Stimulated activated CD4-positive, alpha-beta T cell treated with anti-CD3 and anti-CD28 coated beads, Interleukin-4, amount 100 ng/mL, for 24 hours (primary cell): ENCODE measurements around the gene NOC4L.
A peak's percentile ranks its signal among the peaks of the same experiment; 100 is the strongest.
"Not testable (repeated sequence)": the region's sequence is repeated elsewhere in the genome, so short reads cannot be mapped to it uniquely, and the experiment has no call there.

Source experiments
- DNase-seq: peaks from one replicate; pipeline ENCODE4 v3.0.0-alpha.2; 2020

The NOC4L gene

DNA sequence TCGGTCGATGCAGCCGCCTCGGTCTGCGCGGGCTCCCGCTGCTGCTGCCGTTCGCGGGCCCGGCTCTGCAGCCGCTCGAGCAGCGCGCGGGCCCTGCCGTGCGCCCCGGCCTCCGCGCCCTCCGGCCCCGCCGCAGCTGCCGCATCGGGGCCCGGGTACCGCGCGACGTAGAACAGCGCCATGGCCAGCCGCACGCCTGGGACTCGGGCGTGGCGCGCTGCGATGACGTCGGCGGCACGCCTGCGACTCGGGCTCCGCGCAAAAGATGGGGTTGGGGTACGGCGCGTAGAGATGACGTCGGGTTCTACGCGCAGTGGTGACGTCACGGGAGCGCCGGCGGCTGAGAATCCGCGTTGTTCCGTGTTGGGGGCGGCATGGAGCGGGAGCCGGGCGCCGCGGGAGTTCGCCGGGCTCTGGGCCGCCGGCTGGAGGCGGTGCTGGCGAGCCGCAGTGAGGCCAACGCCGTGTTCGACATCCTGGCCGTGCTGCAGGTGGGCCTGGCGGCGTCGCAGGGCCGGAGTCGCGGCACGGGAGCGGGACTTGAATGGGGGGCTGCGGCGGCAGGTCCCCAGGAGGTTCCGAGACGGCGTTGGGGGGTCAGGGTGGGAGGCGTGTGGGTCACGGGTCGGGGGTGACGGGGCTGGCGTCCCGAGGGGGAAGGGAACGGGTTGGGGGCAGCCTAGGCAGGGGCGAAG is at the start of gene NOC4L, which contains the start of gene DDX51:
TSS of gene NOC4L (plus strand) at position 343 of the 695 bp plus-strand sequence. CDS start at position 375, 32 bp downstream.
TSS of gene DDX51 (minus strand) at position 205 of the 695 bp plus-strand sequence. CDS start at position 182, 23 bp downstream.
- DNase-seq = peak; percentile 96

DNA sequence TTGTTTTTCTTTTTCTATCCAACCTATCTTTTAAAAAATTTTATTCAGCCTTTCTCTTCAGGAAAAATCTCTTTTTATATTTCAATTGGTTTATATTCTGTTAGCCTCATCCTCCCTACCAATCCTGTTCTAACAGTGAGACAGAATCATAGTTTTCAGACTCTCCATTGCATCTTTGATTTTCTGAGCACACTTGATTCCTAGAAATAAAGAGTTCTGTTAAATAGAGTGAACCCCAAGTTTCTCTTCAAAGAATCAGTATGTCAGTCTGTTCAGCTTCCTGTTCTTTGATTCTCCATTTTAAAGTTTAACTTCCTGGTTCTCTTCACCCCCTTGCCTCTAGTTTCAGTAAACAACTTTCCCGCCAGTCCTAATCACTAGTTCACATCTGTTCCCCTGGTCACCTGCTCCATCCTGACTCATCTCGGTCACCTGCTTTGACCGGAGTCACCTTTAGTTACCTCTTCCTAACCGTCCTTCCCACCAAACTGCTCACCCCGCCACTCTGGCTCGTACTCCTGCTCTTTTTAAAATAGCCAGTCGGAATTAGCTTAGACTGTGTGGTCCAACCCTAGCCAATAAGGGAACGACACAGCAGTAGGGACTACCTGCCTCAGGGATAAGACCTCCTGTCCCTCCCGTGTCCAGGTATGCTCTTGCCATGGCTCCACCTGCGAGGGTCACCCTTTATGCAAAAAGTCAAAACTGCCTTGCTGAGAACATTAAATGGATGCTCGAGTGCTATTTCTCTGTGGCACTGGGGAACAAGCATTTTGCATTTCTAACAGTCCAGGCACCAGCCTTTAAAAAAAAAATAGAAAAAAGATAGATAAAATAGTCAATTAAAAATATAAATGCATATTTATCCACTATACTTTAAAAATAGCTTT is 48.5 kb upstream of the NOC4L start:
- DNase-seq = no peak

DNA sequence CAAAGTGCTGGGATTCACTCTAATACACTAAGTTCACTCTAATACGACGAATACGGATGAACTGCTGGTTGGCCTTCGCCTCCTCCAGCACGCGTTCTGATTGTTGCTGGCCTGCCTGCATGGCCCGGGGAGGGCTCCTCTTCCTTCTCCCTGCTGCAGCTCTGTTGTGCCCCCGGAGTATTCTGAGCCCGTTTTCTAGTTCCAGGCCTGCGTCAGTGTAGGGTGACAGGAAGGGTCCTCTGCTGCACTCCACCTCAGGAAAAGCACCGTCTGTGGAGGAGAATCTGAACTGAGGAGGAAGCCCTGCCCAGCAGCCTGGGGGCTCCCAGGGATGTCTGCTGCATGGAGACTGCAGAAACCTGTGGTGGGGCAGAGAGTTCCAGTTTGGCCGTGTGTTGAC is 44.5 kb upstream of the NOC4L start:
- no peak for DNase-seq

DNA sequence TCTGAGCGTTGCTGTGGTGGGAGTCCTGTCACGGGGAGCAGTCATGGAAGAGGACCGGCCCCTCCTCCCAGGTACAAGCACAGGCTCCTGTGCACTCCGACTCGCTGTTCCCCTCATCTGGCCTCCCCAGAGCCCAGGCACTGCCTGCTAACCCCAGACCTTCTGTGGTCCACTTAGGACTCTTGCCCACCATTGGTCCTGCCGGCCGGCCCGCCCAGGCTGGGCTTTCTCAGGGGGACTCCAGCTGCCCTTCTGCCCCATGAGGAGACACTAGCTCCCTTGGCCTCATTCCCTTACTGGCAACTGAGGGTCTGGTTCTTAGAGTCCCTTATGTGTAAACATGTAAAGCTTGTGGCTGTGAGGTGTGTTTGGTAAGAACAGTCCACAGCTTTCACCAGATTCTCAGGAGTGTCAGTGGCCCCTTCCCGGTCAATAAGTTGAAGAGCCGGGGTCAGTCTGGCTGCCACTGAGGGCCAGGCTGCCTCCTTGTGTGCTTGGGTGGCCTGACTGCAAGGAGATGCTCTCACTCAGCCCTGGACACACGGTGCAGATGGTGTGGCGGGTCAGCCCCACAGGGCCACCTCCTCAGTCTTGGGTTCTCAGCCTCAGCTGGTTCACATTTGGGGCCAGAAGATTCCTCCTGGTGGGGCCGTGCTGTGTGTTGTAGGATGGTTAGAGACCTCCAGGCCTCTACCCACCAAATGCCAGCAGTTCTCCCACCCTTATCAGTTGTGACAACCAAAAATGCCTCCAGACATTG is 43.8 kb upstream of the NOC4L start:
- no peak for DNase-seq

DNA sequence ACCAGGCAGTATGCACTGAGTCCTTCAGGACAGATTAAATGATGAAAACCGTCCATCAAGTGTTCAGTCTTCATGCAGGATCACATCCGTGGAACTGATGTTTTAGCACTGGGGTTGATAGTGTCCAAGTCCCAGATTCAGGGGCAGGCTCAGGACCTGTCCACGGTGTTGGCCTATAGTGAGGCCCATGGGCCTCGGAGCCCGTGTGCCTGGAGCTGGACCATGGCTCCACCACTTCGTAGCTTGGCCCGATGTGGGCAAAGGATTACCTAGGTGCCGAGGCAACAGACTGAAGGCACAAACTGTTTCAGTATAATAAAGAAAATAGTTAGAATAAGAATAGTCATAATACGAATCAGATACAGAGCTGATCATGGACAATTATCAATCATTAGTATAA is 42.0 kb upstream of the NOC4L start:
- no peak for DNase-seq

DNA sequence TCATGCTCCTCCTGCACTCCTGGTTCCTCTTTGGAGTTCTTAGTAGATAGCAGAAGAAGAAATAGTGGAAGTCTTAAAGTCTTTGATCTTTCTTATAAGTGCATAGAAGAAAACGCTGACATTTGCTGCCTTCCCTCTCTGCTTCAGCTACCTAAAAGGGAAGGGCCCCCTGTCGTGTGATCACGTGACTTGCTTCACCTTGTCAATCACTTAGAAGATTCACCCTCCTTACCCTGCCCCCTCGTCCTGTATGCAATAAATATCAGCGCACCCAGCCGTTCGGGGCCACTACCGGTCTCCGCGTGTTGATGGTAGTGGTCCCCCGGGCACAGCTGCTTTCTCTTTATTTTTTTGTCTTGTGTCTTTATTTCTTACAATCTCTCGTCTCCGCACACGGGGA is 41.2 kb upstream of the NOC4L start:
- DNase-seq = not testable (repeated sequence)

DNA sequence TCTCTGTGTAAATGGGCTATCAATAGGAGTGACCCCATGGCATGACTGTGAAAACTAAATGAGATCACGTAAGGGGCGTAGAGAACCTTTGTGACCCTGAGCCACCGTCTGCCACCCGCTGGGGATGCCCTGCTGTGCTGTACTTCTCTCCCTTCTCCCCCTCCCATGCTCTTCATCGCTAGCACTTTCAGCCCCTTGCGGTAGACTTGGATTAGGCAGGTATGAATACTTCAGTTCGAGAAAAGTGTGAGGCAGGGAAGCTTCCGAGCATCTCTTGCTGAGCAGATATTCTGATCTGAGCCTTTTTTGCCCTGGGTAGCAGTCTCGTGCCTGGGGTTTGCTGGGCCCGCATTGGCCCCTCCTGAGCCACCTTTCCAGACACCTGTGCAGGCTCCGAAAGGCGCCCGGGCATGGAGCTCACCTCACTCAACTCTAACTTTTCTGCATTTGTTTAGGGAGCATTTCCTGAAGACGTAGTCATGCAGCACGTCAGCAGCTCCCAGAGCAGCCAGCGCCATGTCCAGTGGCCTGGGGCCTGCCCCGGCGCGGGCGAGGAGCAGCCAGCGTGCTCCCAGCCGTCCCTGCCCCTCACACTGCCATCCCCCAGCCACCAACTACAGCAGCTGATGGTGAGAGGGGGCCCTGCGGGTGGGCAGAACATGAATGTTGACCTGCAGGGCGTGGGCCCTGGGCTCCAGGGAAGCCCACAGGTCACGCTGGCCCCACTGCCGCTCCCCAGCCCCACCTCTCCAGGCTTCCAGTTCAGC is 40.5 kb upstream of the NOC4L start:
- no peak for DNase-seq

DNA sequence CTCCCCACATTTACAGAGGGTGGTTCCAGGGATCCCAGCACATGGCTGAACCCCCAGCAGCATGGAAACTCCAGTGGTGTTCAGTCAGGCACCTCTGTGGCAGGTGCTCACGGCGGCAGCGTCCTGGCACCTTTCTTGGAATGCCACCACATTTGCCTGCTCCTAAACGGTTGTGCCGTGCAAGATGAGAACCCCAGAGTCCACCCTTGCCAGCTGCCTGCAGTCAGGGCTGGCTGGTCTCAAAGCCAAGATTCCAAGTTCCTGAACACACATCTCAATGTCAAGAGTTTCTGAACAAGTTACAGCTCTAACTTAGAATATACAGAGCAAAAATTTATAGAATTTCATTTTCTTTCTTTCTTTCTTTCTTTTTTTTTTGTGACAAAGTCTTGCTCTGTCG is 38.8 kb upstream of the NOC4L start:
- no peak for DNase-seq

DNA sequence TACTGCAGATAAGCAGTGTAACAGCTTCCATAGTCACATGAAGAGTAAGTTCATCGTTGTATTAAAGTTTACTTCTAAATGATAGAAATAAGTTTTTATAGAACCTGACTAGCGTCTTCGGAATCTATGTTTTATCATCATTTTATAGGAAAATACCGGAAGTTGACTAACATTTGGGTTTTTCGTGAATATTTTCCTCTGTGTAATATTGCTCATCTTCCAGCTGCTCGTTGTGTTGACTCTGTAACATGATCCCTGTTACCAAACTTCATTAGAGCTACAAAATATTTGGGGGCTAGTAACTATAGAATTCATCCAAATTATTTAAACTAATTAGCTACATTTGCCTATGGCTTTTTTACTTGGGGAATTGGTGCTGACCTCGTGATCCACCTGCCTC is 37.3 kb upstream of the NOC4L start:
- DNase-seq = no peak

DNA sequence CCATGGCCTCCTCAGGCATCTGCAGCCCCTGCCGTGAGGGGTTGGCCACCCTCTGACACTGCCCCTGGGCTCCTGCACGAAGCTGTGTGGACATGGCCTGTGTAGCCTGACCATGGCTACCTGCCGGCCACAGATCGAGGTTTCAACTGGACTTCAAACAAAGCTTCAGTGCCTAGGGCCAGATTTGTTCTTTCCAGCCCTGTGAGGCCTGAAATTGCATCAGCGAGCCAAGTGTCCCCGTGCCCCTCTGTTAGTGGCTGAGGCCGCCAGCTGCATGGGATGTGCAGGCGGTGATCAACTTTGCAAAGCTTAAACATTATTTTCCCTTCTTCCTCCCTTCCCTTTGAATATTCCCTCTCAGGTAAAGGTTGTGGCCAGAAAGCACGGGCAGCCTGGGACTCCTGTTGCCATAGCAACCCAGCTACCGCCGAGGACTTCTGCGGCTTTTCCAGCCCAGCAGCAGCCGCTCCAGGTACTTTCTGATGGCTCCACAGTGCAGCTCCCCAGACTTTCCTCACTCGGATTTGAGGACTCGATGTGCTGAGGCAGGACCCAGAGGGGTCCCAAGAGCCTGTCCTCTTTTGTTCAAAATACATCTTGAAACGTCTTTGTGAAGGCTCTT is 35.9 kb upstream of the NOC4L start:
- DNase-seq = no peak

DNA sequence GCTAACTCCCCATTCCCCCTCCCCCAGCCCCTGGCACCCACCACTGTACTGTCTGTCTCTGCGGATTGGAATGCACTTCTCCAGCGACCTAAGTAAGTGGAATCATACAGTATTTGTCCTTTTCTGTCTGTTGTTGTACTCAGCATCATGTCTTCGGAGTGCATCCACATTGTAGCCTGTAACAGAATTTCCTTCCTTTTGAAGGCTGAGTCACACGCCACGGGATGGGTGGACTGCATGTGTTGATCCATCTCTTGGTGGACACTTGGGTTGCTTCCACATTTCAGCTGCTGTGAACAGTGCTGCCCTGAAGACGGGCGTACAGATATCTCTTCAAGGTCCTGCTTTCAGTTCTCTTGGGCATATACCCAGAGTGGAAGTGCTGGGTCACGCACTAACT is 34.5 kb upstream of the NOC4L start:
- no peak for DNase-seq

DNA sequence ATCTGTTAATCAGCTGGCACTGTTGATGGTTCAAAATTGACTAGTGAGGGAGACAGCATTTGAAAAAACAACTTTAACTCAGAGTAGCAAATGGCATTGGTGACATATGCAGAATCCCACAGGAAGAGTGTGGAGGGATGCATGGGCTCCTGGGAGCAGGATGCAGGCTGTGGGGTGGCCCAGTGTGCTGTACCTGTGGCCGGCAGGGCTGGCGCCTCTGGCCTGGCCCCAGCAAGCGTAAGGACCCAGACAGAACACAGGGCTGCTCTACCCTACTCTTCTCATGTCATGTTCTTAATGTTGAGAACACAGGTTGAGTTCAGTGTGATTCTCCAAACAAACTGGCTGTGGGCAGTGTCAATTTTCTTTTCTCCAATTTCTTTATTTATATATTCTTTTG is 33.6 kb upstream of the NOC4L start:
- no peak for DNase-seq

DNA sequence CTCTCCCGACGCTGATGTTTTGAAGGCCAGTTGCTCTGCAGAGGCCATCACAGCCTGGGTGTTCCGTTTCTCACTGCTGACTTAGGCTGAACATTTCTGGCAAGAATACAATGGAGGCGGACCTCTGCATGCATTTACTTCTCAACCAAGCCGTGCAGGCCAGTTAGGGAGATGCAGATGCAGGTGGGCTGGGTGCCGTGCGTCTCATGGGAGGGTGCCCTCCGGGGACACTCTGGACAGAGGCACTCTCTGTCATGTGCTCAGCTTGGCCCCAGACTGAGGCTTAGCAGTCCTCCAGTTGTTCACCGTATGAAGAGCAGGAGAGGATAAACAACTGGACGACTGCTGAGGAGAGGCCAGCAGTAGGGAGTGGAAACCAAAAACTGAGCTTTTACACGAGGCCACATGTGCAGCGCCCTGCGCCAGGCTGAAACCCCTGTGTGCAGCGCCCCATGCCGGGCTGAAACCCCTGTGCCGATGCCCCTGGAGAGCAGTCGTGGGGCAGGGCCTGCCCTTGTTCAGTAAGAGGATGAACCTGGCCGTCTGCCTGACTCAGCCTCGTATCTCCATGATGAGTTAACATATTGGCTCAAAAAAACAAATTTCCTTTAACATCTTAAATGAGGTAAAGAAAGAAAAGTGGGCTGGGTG is 32.5 kb upstream of the NOC4L start:
- no peak for DNase-seq

DNA sequence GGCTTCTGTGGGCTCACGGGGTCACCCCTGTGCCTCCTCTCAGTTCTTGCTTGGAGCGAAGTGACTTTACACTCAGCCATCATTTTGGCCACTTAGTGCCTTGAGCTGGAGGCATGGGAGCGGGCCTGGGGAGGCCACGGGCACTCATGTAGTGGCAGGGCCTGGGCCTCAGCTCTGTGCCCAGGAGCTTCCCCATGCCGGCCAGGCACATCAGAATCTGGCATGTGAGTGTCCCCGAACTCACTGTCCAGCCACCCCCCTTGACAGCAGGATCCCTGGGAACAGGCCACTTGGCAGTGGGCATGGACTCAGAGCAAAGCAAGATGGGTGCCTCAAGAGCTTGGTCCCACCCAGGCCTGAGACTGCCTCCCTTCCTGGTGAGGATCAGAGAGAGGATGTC is 29.6 kb upstream of the NOC4L start:
- DNase-seq = no peak

DNA sequence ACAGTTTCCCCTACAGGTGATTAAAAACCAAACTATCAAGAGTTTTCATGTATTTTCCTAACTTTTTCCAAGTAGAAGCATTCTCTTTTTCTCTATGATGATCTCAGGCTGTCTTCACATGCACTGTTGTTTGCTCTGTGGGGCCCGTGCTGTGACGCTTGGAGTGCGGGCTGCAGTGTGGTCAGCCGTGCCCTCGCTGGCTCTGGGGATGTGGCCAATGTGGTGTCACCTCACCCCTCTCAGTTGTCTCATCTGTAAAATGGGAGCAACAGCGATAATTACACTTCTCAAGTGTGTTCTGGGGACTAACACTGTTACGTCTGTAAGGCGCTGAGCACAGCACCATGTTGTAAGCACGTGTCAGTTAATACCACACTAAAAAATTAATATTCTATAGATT is 28.8 kb upstream of the NOC4L start:
- no peak for DNase-seq

DNA sequence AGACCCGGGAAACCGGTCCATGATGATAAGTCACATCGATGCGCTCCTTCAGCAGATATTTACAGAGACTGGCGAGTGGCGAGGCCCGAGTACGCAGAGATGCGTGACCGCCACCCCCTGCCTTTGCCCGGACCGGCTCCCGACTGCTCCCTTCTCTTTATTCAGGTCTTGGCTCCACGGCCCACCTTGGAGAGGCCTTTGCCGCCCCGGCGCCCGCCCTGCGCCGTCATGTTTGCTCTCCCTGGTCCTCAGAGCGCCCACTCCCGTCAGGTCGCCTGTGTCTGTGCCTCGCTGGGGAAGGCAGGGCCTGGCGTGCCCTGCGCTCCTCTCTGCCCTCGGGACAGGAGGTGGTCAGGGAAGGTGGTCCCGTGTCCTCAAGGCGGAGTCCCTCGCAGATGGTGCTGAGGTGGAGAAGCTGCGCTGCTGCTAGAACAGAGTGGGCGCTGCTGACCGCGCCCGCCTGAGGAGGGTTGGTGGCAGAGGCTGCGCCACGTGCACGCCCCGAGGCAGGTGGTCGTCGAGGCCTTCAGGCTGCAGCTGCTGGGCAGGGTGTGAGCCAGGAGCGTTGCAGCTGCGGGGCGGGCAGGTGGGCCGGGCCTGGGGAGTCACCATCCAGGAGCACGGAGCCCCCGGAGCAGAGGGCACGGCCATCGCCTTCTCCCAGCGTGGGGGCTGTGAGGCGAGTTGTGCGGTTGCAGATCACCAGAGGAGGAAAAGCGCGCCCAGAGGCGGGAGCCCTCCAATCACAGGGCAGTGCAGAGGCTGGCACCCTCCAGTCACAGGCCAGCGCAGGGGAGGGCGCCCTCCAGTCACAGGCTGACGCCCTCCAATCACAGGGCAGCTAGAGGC is 27.3 kb upstream of the NOC4L start:
- no peak for DNase-seq

DNA sequence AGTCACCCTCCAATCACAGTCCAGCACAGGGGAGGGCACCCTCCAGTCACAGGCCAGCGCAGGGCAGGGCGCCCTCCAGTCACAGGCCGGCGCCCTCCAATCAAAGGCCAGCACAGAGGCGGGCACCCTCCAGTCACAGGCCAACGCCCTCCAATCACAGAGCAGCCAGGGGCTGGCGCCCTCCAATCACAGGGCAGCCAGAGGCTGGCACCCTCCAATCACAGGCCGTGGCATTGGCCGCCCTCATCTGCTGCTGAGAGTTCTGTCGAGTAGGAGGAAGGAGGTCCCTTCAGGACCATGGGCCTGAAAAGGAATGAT is 26.7 kb upstream of the NOC4L start:
- no peak for DNase-seq

DNA sequence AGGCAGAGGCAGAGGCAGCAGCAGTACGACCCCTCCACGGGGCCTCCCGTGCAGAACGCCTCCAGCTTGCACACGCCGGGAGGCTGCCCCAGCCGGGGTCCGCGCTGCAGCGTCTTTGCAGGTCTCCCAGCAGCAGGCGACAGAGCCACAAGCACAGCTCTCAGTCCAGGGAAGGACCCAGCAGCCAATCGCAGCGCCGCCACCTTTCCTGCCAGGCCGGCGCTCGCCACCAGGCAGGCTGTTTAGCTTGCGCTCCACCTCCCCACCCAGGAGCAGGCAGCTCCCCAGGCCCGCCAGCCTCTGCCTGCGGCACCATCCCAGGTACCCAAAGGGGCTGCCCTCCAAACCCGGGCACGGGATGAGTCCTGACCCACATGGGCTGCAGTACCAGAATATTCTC is 25.4 kb upstream of the NOC4L start:
- DNase-seq = no peak

DNA sequence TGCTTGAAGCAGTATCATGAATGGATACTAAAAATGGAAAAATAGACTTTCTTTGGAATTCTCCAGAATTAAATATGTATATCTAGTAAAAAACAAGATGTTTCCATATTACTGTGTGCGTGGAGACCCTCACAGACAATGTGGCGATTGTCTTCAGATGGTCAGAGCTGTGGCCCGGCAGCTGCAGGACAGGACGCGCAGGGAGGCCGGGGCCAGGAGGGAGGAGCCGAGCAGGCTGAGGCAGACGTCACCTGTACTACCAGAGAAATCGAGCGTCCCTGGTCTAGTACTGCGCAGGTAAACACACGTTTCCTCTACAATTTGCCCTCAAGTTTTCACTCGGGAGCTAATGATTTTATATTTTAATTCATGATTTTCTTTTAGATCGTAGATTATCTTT is 23.0 kb upstream of the NOC4L start:
- DNase-seq = no peak

DNA sequence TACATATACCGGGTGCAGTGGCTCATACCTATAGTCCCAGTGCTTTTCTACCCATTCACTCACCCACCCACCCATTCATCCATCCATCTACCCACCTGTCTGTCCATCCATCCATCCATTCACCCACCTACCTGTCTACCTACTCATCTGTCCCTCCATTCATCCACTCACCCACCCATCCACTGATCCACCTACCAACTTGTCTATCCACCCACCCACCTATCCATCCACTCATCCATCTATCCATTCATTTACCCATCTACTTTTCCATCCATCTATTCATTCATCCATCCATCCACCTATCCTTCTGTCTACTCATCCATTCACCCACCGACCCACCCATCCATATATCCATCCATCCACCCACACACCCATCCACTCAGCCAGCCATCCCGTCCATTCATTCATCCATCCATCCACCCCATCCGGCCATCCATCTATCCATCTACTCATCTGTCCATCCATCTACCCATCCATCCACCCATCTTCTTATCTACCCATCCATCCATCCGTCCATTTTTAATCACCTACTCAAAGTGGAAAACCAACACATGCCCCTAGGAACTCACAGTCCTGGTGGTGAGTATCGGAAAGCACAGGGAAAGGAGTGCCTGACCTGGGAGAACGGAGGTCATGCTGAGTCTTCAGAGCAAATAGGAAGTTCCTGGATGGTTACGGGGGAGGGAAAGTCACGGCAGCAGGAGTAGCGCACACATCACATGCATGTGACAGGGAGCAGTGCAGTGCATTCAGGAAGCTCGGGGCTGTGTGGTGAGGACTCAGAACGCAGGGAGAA is 20.1 kb upstream of the NOC4L start:
- DNase-seq = no peak
